HG02852 (cell line): ENCODE results near the gene MCMBP.
"Not testable (repeated sequence)": the region's sequence is repeated elsewhere in the genome, so short reads cannot be mapped to it uniquely, and the experiment has no call there.

ENCODE experiments used
- ATAC-seq: cut with Tn5 transposase; IDR thresholded peaks from one replicate; pipeline ENCODE4 v1.9.1; 2021; ENCODE audit warnings: mild to moderate bottlenecking, moderate library complexity; ENCODE audit not compliant: unreplicated experiment

MCMBP gene

GRCh38 chr10:119878524-119878923, 5.9 kb upstream of the MCMBP start:
- ATAC-seq, result no peak

GRCh38 chr10:119872860-119873681, 428 bp upstream of the MCMBP start:
- peak; percentile 85 for ATAC-seq

- ATAC-seq, result peak; percentile 42
Measured at GRCh38 chr10:119871881-119872609, 598 bp downstream of the MCMBP start.

- ATAC-seq, result not testable (repeated sequence)
Measured at GRCh38 chr10:119869398-119869797, 3.2 kb downstream of the MCMBP start.

GRCh38 chr10:119867317-119867716, 5.3 kb downstream of the MCMBP start:
- no peak for ATAC-seq

- ATAC-seq, result no peak
Measured at GRCh38 chr10:119865699-119866240, 6.9 kb downstream of the MCMBP start.

GRCh38 chr10:119863951-119864565, 8.6 kb downstream of the MCMBP start:
- no peak for ATAC-seq

- ATAC-seq, result no peak
Measured at GRCh38 chr10:119862524-119862923, 10.1 kb downstream of the MCMBP start.

- ATAC-seq, result no peak
Measured at GRCh38 chr10:119860866-119861607, 11.6 kb downstream of the MCMBP start.

- no peak for ATAC-seq
Measured at GRCh38 chr10:119859420-119860258, 13.0 kb downstream of the MCMBP start.

- ATAC-seq, result no peak
Measured at GRCh38 chr10:119858063-119858462, 14.6 kb downstream of the MCMBP start.

- no peak for ATAC-seq
Measured at GRCh38 chr10:119853574-119853973, 19.1 kb downstream of the MCMBP start.

- no peak for ATAC-seq
Measured at GRCh38 chr10:119852822-119853221, 19.8 kb downstream of the MCMBP start.

GRCh38 chr10:119852277-119852676, 20.4 kb downstream of the MCMBP start:
- ATAC-seq, result no peak

- ATAC-seq, result no peak
Measured at GRCh38 chr10:119849944-119850343, 22.7 kb downstream of the MCMBP start.

- no peak for ATAC-seq
Measured at GRCh38 chr10:119849031-119849789, 23.4 kb downstream of the MCMBP start.

GRCh38 chr10:119845656-119846055, 27.0 kb downstream of the MCMBP start:
- no peak for ATAC-seq

GRCh38 chr10:119834188-119834587, 38.5 kb downstream of the MCMBP start:
- no peak for ATAC-seq

- ATAC-seq, result no peak
Measured at GRCh38 chr10:119832951-119833350, 39.7 kb downstream of the MCMBP start.
